ENCODE data around the gene GCNT3.

DNA sequence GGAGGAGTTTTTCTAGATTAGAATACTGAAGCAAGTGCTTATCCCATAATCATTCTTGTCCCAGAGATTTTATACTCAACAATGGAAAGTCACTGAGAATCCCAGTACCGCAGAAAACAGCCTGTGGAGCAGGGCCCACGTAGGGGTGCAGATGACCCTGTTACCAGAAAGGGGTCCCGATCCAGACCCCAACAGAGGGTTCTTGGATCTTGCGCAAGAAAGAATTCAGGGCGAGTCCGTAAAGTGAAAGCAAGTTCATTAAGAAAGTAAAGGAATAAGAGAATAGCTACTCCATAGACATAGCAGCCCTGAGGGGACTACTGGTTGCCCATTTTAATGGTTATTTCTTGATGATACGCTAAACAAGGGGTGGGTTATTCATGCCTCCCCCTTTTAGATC, 2.6 kb downstream of the GCNT3 start:
- TF ChIP-seq, protein P1, sequence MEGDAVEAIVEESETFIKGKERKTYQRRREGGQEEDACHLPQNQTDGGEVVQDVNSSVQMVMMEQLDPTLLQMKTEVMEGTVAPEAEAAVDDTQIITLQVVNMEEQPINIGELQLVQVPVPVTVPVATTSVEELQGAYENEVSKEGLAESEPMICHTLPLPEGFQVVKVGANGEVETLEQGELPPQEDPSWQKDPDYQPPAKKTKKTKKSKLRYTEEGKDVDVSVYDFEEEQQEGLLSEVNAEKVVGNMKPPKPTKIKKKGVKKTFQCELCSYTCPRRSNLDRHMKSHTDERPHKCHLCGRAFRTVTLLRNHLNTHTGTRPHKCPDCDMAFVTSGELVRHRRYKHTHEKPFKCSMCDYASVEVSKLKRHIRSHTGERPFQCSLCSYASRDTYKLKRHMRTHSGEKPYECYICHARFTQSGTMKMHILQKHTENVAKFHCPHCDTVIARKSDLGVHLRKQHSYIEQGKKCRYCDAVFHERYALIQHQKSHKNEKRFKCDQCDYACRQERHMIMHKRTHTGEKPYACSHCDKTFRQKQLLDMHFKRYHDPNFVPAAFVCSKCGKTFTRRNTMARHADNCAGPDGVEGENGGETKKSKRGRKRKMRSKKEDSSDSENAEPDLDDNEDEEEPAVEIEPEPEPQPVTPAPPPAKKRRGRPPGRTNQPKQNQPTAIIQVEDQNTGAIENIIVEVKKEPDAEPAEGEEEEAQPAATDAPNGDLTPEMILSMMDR (IDR thresholded peaks at IDR 0.05) = no peak
- no peak for TF ChIP-seq POLR2A (IDR thresholded peaks at IDR 0.05)

Measured in heart left ventricle (tissue), 13 donors.